Measurements from ENCODE around the gene ODAD4.

DNA sequence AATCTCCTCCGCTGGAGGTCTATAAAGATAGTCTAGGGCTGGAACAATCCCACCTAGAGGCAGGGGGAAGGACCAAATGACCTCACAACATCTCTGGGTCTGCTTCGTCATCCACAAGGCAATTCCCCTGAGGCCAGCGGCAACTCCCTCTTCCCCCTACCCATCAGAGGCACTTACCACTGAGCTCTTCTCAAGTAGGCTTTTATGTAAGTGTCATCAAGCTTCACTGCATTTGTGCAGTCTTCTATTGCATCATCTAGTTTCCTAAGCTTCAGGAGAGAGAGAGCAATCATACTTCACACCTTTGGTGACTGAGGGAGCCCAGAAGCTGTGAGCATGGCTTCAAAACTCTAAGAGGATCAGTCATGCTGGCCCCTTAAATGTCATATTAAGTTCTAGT is 57.2 kb downstream of the ODAD4 start:
- no peak for TF ChIP-seq EZH2 (IDR thresholded peaks at IDR 0.05; ENCODE audit: low read length, unreplicated experiment)
- TF ChIP-seq, protein P1, sequence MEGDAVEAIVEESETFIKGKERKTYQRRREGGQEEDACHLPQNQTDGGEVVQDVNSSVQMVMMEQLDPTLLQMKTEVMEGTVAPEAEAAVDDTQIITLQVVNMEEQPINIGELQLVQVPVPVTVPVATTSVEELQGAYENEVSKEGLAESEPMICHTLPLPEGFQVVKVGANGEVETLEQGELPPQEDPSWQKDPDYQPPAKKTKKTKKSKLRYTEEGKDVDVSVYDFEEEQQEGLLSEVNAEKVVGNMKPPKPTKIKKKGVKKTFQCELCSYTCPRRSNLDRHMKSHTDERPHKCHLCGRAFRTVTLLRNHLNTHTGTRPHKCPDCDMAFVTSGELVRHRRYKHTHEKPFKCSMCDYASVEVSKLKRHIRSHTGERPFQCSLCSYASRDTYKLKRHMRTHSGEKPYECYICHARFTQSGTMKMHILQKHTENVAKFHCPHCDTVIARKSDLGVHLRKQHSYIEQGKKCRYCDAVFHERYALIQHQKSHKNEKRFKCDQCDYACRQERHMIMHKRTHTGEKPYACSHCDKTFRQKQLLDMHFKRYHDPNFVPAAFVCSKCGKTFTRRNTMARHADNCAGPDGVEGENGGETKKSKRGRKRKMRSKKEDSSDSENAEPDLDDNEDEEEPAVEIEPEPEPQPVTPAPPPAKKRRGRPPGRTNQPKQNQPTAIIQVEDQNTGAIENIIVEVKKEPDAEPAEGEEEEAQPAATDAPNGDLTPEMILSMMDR (conservative IDR thresholded peaks at IDR 0.05; ENCODE audit: low read depth, low read length): no peak
- no peak for TF ChIP-seq EZH2phosphoT487 (IDR thresholded peaks at IDR 0.05; ENCODE audit: borderline replicate concordance, low read length)
